ENCODE data around the gene SSH3.

DNA sequence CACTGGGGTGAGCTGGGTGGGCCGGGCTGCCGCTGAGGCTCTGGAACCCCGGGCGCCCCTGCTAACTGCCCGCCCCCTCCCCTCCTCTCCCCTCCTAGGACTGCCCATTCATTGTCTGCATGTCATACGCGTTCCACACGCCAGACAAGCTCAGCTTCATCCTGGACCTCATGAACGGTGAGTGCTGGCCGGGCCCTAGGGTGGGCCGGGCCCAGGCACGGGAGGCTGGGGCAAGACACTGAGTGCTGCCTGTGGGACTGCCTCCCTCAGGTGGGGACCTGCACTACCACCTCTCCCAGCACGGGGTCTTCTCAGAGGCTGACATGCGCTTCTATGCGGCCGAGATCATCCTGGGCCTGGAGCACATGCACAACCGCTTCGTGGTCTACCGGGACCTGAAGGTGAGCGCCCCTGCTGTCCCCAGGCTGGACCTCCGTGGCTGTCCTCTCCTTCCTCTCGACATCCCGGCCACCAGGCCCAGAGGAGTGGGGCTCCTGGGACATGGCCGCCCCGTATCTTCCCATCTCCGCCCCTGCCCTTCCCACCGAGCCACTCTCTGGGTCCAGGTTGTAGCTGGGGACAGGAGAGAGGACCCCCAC, 21.7 kb upstream of the SSH3 start:
- no peak for TF ChIP-seq CTCF (conservative IDR thresholded peaks at IDR 0.05; ENCODE audit: low read depth, low read length)
- TF ChIP-seq EZH2 (IDR thresholded peaks at IDR 0.05; ENCODE audit: borderline replicate concordance, low read depth, low read length, poor library complexity, severe bottlenecking): no peak

Data from A673 (cell line).